Effector CD8-positive, alpha-beta T cell (primary cell): ENCODE measurements around the gene SLC44A4.
A peak's percentile ranks its signal among the peaks of the same experiment; 100 is the strongest.
"Not testable (repeated sequence)": the region's sequence is repeated elsewhere in the genome, so short reads cannot be mapped to it uniquely, and the experiment has no call there.

Experiments used
- DNase-seq: peaks from one replicate; lab custom pipeline; 2025; lab: John Stamatoyannopoulos, UW
- total RNA-seq, 4 experiments: gene quantifications; one replicate each; lab custom pipeline; 2026; lab: John Stamatoyannopoulos, UW

Gene SLC44A4
- 0 to 0.39 (median 0.18) reads per million in 4 experiments for total RNA-seq

- no peak for DNase-seq
These were observed at the start of gene SLC44A4 for GRCh38 chr6:31878726-31879125. TSS of gene SLC44A4 (minus strand) at chr6:31878997. CDS start at chr6:31878980, 17 bp downstream.

- DNase-seq, result no peak
These were observed 49.8 kb upstream of the SLC44A4 start for GRCh38 chr6:31928672-31928939.

- DNase-seq, result no peak
These were observed 49.3 kb upstream of the SLC44A4 start for GRCh38 chr6:31927863-31928671.

GRCh38 chr6:31927242-31927862 lies 48.6 kb upstream of the SLC44A4 start, which contains the start of gene C2:
TSS of gene C2 (plus strand) at chr6:31927717. CDS start at chr6:31927753, 36 bp downstream.
- DNase-seq, result no peak

GRCh38 chr6:31922942-31923341 lies 44.1 kb upstream of the SLC44A4 start:
- DNase-seq, result peak; percentile 4

- DNase-seq, result no peak
These were observed 42.0 kb upstream of the SLC44A4 start for GRCh38 chr6:31920811-31921210.

- no peak for DNase-seq
These were observed 41.0 kb upstream of the SLC44A4 start for GRCh38 chr6:31919624-31920303.

- DNase-seq, result no peak
These were observed 39.4 kb upstream of the SLC44A4 start for GRCh38 chr6:31918069-31918720.

- DNase-seq, result no peak
These were observed 37.0 kb upstream of the SLC44A4 start for GRCh38 chr6:31915756-31916155.

GRCh38 chr6:31915351-31915750 lies 36.6 kb upstream of the SLC44A4 start:
- DNase-seq, result no peak

- DNase-seq, result no peak
These were observed 33.2 kb upstream of the SLC44A4 start for GRCh38 chr6:31911826-31912585.

- not testable (repeated sequence) for DNase-seq
These were observed 30.5 kb upstream of the SLC44A4 start for GRCh38 chr6:31909298-31909697.

- no peak for DNase-seq
These were observed 30.0 kb upstream of the SLC44A4 start for GRCh38 chr6:31908791-31909190.

GRCh38 chr6:31908255-31908654 lies 29.5 kb upstream of the SLC44A4 start:
- DNase-seq, result not testable (repeated sequence)

- DNase-seq, result no peak
These were observed 28.5 kb upstream of the SLC44A4 start for GRCh38 chr6:31907158-31907813.

- not testable (repeated sequence) for DNase-seq
These were observed 27.9 kb upstream of the SLC44A4 start for GRCh38 chr6:31906727-31907126.

GRCh38 chr6:31906122-31906521 lies 27.3 kb upstream of the SLC44A4 start:
- no peak for DNase-seq

- no peak for DNase-seq
These were observed 26.2 kb upstream of the SLC44A4 start for GRCh38 chr6:31905041-31905440.

GRCh38 chr6:31903957-31904356 lies 25.2 kb upstream of the SLC44A4 start:
- no peak for DNase-seq

GRCh38 chr6:31901953-31902643 lies 23.3 kb upstream of the SLC44A4 start, which contains the start of gene ZBTB12:
TSS of gene ZBTB12 (minus strand) at chr6:31902086. CDS start at chr6:31901305, 781 bp downstream.
- peak; percentile 79 for DNase-seq
